Measurements from ENCODE around the gene NDRG2.
"Not testable (repeated sequence)": the region's sequence is repeated elsewhere in the genome, so short reads cannot be mapped to it uniquely, and the experiment has no call there.

The NDRG2 gene

GRCh38 chr14:20986811-20987210, 38.0 kb downstream of the NDRG2 start:
- no peak overlapping the region for H3K4me3 ChIP-seq (replicated peaks; ENCODE audit: low read depth, low read length)
- H3K27me3 ChIP-seq (replicated peaks; ENCODE audit: control insufficient read depth, insufficient read depth, low read length), result no peaks in the 10 kb centered on the region
- no peaks in the 10 kb centered on the region for H3K36me3 ChIP-seq (ENCODE audit: control insufficient read depth, insufficient read depth, low read length)
- no peak for DNase-seq (ENCODE audit: extremely low read depth, insufficient read length)
- TF ChIP-seq CTCF (IDR thresholded peaks at IDR 0.05; ENCODE audit: insufficient read depth, low read length, poor library complexity, severe bottlenecking), result no peak

GRCh38 chr14:20985650-20986049, 39.2 kb downstream of the NDRG2 start:
- not testable (repeated sequence) for DNase-seq (ENCODE audit: extremely low read depth, insufficient read length); H3K4me3 ChIP-seq (replicated peaks; ENCODE audit: low read depth, low read length)

GRCh38 chr14:20982646-20983369, 42.1 kb downstream of the NDRG2 start:
- no peaks in the 10 kb centered on the region for H3K36me3 ChIP-seq (ENCODE audit: control insufficient read depth, insufficient read depth, low read length)
- H3K4me3 ChIP-seq (replicated peaks; ENCODE audit: low read depth, low read length), result no peak overlapping the region
- DNase-seq (ENCODE audit: extremely low read depth, insufficient read length), result no peak
- H3K27me3 ChIP-seq (replicated peaks; ENCODE audit: control insufficient read depth, insufficient read depth, low read length), result no peaks in the 10 kb centered on the region
- no peak for TF ChIP-seq CTCF (IDR thresholded peaks at IDR 0.05; ENCODE audit: insufficient read depth, low read length, poor library complexity, severe bottlenecking)

More at GRCh38 chr14:20985650-20986049, 39.2 kb downstream of the NDRG2 start:
- not testable (repeated sequence) for H3K27me3 ChIP-seq (replicated peaks; ENCODE audit: control insufficient read depth, insufficient read depth, low read length); H3K36me3 ChIP-seq (ENCODE audit: control insufficient read depth, insufficient read depth, low read length)

GRCh38 chr14:20980906-20981305, 44.0 kb downstream of the NDRG2 start:
- Histone ChIP-seq H3K36me3 (ENCODE audit: control insufficient read depth, insufficient read depth, low read length) (no peaks in the 10 kb centered on the region), H3K27me3 (replicated peaks; ENCODE audit: control insufficient read depth, insufficient read depth, low read length) (no peaks in the 10 kb centered on the region), H3K4me3 (replicated peaks; ENCODE audit: low read depth, low read length) (no peak overlapping the region)
- no peak for DNase-seq (ENCODE audit: extremely low read depth, insufficient read length)
- no peak for TF ChIP-seq CTCF (IDR thresholded peaks at IDR 0.05; ENCODE audit: insufficient read depth, low read length, poor library complexity, severe bottlenecking)

DNA sequence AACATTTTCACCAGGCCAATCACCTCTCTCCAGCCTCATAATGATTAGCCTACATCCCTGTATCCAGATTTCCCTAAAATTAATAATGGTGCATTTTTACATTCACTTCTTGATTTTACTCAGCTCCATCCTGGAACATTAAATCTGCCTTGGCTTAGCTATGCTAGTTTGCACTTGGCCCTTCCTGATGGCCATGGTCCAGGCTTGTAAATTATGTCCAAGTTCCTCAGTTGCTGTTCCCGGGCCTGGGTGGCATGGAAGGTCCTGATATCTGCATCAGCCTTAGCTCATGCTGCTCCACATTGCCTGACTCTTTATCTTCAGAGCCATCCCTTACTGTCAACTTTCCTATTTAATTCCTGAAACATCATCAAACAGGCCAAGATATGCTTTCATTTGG, 46.2 kb downstream of the NDRG2 start:
- Histone ChIP-seq H3K27me3 (replicated peaks; ENCODE audit: control insufficient read depth, insufficient read depth, low read length) (no peaks in the 10 kb centered on the region), H3K4me3 (replicated peaks; ENCODE audit: low read depth, low read length) (no peak overlapping the region), H3K36me3 (ENCODE audit: control insufficient read depth, insufficient read depth, low read length) (no peaks in the 10 kb centered on the region)
- no peak for TF ChIP-seq CTCF (IDR thresholded peaks at IDR 0.05; ENCODE audit: insufficient read depth, low read length, poor library complexity, severe bottlenecking)
- no peak for DNase-seq (ENCODE audit: extremely low read depth, insufficient read length)

GRCh38 chr14:20976291-20976690, 48.6 kb downstream of the NDRG2 start:
- no peak for TF ChIP-seq CTCF (IDR thresholded peaks at IDR 0.05; ENCODE audit: insufficient read depth, low read length, poor library complexity, severe bottlenecking)
- Histone ChIP-seq H3K27me3 (replicated peaks; ENCODE audit: control insufficient read depth, insufficient read depth, low read length) (no peaks in the 10 kb centered on the region), H3K4me3 (replicated peaks; ENCODE audit: low read depth, low read length) (no peak overlapping the region), H3K36me3 (ENCODE audit: control insufficient read depth, insufficient read depth, low read length) (no peaks in the 10 kb centered on the region)
- DNase-seq (ENCODE audit: extremely low read depth, insufficient read length), result no peak

Measured in GM06990 (cell line).